SK-N-SH treated with all-trans-retinoic acid at 6 μM for 48 hours (cell line): ENCODE results near the gene TMEM132D.

Experiments used
- ATAC-seq: fragments of 200-7000 bp; cut with Tn5 transposase; 3 replicates; pipeline ENCODE4 v1.9.1; 2020; ENCODE audit warnings: mild to moderate bottlenecking, moderate library complexity
- ARNTL ChIP-seq: fragments of 450-650 bp; formaldehyde crosslinking; IDR thresholded peaks from 2 replicates; pipeline ENCODE4 v1.5.0; 2020; ENCODE audit warnings: low read depth, mild to moderate bottlenecking, moderate library complexity, borderline replicate concordance
- BACH2 ChIP-seq: fragments of 250-450 bp; sonication (Bioruptor Pico); IDR thresholded peaks from 2 replicates; pipeline ENCODE4 v1.9.0; 2021; ENCODE audit warnings: mild to moderate bottlenecking, borderline replicate concordance
- CSDC2 ChIP-seq: fragments of 250-450 bp; sonication (Bioruptor Pico); IDR thresholded peaks from 2 replicates; pipeline ENCODE4 v1.5.0; 2020; ENCODE audit warnings: mild to moderate bottlenecking, moderate library complexity
- ESRRG ChIP-seq: fragments of 250-450 bp; sonication (Bioruptor Pico); IDR thresholded peaks from 2 replicates; pipeline ENCODE4 v1.6.1; 2021; ENCODE audit warnings: mild to moderate bottlenecking
- GLIS3 ChIP-seq: fragments of 250-450 bp; sonication (Bioruptor Pico); IDR thresholded peaks from 2 replicates; pipeline ENCODE4 v1.5.0; 2020; ENCODE audit warnings: mild to moderate bottlenecking, moderate library complexity
- ISL1 ChIP-seq: fragments of 250-450 bp; sonication (Bioruptor Pico); IDR thresholded peaks from 2 replicates; pipeline ENCODE4 v2.1.2; 2022; ENCODE audit warnings: mild to moderate bottlenecking, moderate library complexity
- PATZ1 ChIP-seq: fragments of 250-450 bp; sonication (Bioruptor Pico); IDR thresholded peaks from 2 replicates; pipeline ENCODE4 v1.8.0; 2020; ENCODE audit warnings: mild to moderate bottlenecking, moderate library complexity, borderline replicate concordance
- POU6F1 ChIP-seq: fragments of 250-450 bp; sonication (Bioruptor Pico); IDR thresholded peaks from 2 replicates; pipeline ENCODE4 v1.8.0; 2021; ENCODE audit warnings: low read depth, mild to moderate bottlenecking, moderate library complexity, borderline replicate concordance
- PPARA ChIP-seq: fragments of 250-450 bp; sonication (Bioruptor Pico); IDR thresholded peaks from 2 replicates; pipeline ENCODE4 v1.5.0; 2020; ENCODE audit warnings: mild to moderate bottlenecking, borderline replicate concordance
- RARB ChIP-seq: fragments of 250-450 bp; sonication (Bioruptor Pico); IDR thresholded peaks from 2 replicates; pipeline ENCODE4 v1.8.0; 2021; ENCODE audit warnings: mild to moderate bottlenecking, moderate library complexity
- TSHZ2 ChIP-seq: fragments of 250-450 bp; sonication (Bioruptor Pico); IDR thresholded peaks from 2 replicates; pipeline ENCODE4 v1.5.0; 2020; ENCODE audit warnings: mild to moderate bottlenecking, moderate library complexity
- ZC3H10 ChIP-seq: fragments of 250-450 bp; sonication (Bioruptor Pico); IDR thresholded peaks from 2 replicates; pipeline ENCODE4 v1.5.1; 2021; ENCODE audit warnings: mild to moderate bottlenecking, moderate library complexity
- ZFP3 ChIP-seq: fragments of 250-450 bp; sonication (Bioruptor Pico); IDR thresholded peaks from 2 replicates; pipeline ENCODE4 v1.5.0; 2020; ENCODE audit warnings: mild to moderate bottlenecking, moderate library complexity
- ZFP30 ChIP-seq: fragments of 450-650 bp; formaldehyde crosslinking; IDR thresholded peaks from 2 replicates; pipeline ENCODE4 v1.5.0; 2022; ENCODE audit warnings: mild to moderate bottlenecking, moderate library complexity
- ZNF565 ChIP-seq: fragments of 450-650 bp; formaldehyde crosslinking; conservative IDR thresholded peaks from 2 replicates; pipeline ENCODE4 v1.5.0; 2020; ENCODE audit warnings: low read depth, mild to moderate bottlenecking, moderate library complexity
- TF ChIP-seq, protein P1 (sequence below): fragments of 250-450 bp; sonication (Bioruptor Pico); IDR thresholded peaks from 2 replicates; pipeline ENCODE4 v1.5.1; 2020; ENCODE audit warnings: low read depth, mild to moderate bottlenecking, moderate library complexity

Gene TMEM132D

GRCh38 chr12:129719416-129719815 lies 184.4 kb downstream of the TMEM132D start:
- no peak for ATAC-seq
- TF ChIP-seq, protein P1, sequence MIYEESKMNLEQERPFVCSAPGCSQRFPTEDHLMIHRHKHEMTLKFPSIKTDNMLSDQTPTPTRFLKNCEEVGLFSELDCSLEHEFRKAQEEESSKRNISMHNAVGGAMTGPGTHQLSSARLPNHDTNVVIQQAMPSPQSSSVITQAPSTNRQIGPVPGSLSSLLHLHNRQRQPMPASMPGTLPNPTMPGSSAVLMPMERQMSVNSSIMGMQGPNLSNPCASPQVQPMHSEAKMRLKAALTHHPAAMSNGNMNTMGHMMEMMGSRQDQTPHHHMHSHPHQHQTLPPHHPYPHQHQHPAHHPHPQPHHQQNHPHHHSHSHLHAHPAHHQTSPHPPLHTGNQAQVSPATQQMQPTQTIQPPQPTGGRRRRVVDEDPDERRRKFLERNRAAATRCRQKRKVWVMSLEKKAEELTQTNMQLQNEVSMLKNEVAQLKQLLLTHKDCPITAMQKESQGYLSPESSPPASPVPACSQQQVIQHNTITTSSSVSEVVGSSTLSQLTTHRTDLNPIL (CRISPR knock-in tag) = no peak
- TF ChIP-seq ISL1 (CRISPR knock-in tag) = no peak
- TF ChIP-seq ZFP3 (CRISPR knock-in tag) = no peak
- no peak for TF ChIP-seq ZFP30 (CRISPR knock-in tag)
- TF ChIP-seq BACH2 (CRISPR knock-in tag) = no peak
- no peak for TF ChIP-seq POU6F1 (CRISPR knock-in tag)
- no peak for TF ChIP-seq PATZ1 (CRISPR knock-in tag)
- no peak for TF ChIP-seq PPARA (CRISPR knock-in tag)

DNA sequence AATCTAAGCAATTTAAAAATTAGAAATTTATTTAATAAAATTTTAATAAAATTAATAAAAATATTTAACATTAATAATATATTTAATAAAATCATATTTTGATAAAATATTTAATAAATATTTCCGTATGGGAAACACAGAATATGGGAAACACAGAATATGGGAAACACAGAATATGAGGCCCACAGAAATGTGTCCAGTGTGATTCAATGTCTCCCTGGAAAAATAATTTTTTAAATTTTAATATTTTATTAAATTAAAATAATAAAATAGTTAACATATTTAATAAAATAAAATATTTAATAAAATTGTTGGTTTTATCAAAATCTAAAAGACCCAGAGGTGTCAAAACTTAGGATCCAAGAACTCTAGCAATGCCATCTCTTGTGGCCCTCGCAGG lies 186.4 kb downstream of the TMEM132D start:
- no peak for TF ChIP-seq ZFP3 (CRISPR knock-in tag)
- no peak for TF ChIP-seq ZNF565 (CRISPR knock-in tag)
- TF ChIP-seq CSDC2 (CRISPR knock-in tag) = no peak
- no peak for TF ChIP-seq POU6F1 (CRISPR knock-in tag)
- no peak for TF ChIP-seq BACH2 (CRISPR knock-in tag)
- ATAC-seq = no peak

GRCh38 chr12:129716825-129717224 lies 187.0 kb downstream of the TMEM132D start:
- TF ChIP-seq ZFP3 (CRISPR knock-in tag) = no peak
- TF ChIP-seq ISL1 (CRISPR knock-in tag) = no peak
- no peak for TF ChIP-seq PATZ1 (CRISPR knock-in tag)
- no peak for TF ChIP-seq ZFP30 (CRISPR knock-in tag)
- no peak for TF ChIP-seq CSDC2 (CRISPR knock-in tag)
- no peak for TF ChIP-seq ZC3H10
- TF ChIP-seq ZNF565 (CRISPR knock-in tag) = no peak
- TF ChIP-seq ARNTL (CRISPR knock-in tag) = no peak
- ATAC-seq = no peak

GRCh38 chr12:129706716-129707115 lies 197.1 kb downstream of the TMEM132D start:
- no peak for ATAC-seq
- TF ChIP-seq ARNTL (CRISPR knock-in tag) (no peak), GLIS3 (CRISPR knock-in tag) (no peak), ISL1 (CRISPR knock-in tag) (no peak), ESRRG (CRISPR knock-in tag) (no peak), TSHZ2 (CRISPR knock-in tag) (no peak), ZFP3 (CRISPR knock-in tag) (no peak), PPARA (CRISPR knock-in tag) (no peak), CSDC2 (CRISPR knock-in tag) (no peak), RARB (no peak), PATZ1 (CRISPR knock-in tag) (no peak)
